Measurements from ENCODE around the gene ARAP2. TPM values are rescaled to one million over a fixed set of nuclear protein-coding genes. Genes with fewer than 3 reads are reported as not detected.

ARAP2 gene
- total and polyA plus RNA-seq, 5 donors from 2014 or later, result 10.2 to 92.2 (median 14.6) TPM

- Mint-ChIP-seq H3K4me1 (peaks cover 54 to 82% (median 73%) of the 10 kb centered on the region in 4 donors), H3K27me3 (no peaks in the 10 kb centered on the region), H3K27ac (peak overlapping the region in 1 of 3 donors; percentile 20), H3K9me3 (peaks cover 0 to 12% (median 4%) of the 10 kb centered on the region in 7 donors), H3K36me3 (peaks cover 56% of the 10 kb centered on the region), H3K4me3 (peak overlapping the region in 1 of 4 donors; percentile 22)
- Histone ChIP-seq H3K27me3 (ENCODE audit: control insufficient read depth, insufficient read depth, low read length) (no peaks in the 10 kb centered on the region), H3K4me1 (ENCODE audit: control insufficient read depth, insufficient read depth, low read length, poor library complexity, severe bottlenecking) (peaks cover 12% of the 10 kb centered on the region), H3K9me3 (ENCODE audit: control insufficient read depth in 2 of 2, low read length in 2 of 2) (no peaks in the 10 kb centered on the region), H3K4me3 (ENCODE audit: low read depth, low read length) (no peak overlapping the region), H3K36me3 (ENCODE audit: control insufficient read depth, insufficient read depth, low read length) (peaks cover 11% of the 10 kb centered on the region), H3K27ac (ENCODE audit: insufficient read depth, low read length, poor library complexity, severe bottlenecking) (no peak overlapping the region)
- ATAC-seq (ENCODE audit: low read depth in 2 of 2), result no peak
- DNase-seq, result no peak
Measured at GRCh38 chr4:36236159-36236558, 8.2 kb downstream of the ARAP2 start.

DNA sequence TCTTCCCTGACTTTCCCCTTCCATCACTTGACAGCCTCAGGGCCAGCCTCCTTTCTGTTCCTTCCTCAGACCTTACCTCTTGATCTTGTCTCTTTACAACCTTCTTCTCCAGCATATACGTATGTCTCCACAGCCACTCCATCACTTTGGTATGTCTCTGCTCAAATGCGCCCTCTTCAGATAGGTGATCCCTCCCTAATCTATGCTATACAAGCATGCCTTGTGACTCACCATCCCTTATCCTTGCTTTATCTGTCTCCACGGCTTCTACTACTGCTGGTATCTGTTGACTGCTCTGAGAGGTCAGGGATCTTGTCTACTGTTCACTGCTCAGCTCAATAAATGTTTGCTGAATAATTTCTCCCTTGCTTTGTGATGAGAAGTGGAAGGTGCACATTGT, 9.0 kb downstream of the ARAP2 start:
- Histone ChIP-seq H3K4me1 (ENCODE audit: control insufficient read depth, insufficient read depth, low read length, poor library complexity, severe bottlenecking) (peaks cover 5% of the 10 kb centered on the region), H3K27me3 (ENCODE audit: control insufficient read depth, insufficient read depth, low read length) (no peaks in the 10 kb centered on the region), H3K27ac (ENCODE audit: insufficient read depth, low read length, poor library complexity, severe bottlenecking) (no peak overlapping the region), H3K4me3 (ENCODE audit: low read depth, low read length) (no peak overlapping the region), H3K9me3 (ENCODE audit: control insufficient read depth in 2 of 2, low read length in 2 of 2) (no peaks in the 10 kb centered on the region), H3K36me3 (ENCODE audit: control insufficient read depth, insufficient read depth, low read length) (peaks cover 11% of the 10 kb centered on the region)
- H3K27me3 Mint-ChIP-seq, result no peaks in the 10 kb centered on the region
- peak overlapping the region in 1 of 3 donors; percentile 1 for H3K27ac Mint-ChIP-seq
- DNase-seq (no peak), ATAC-seq (ENCODE audit: low read depth in 2 of 2) (no peak)
- H3K36me3 Mint-ChIP-seq, result peaks cover 56% of the 10 kb centered on the region
- peaks cover 54 to 79% (median 70%) of the 10 kb centered on the region in 4 donors for H3K4me1 Mint-ChIP-seq
- peaks cover 0 to 12% (median 4%) of the 10 kb centered on the region in 7 donors for H3K9me3 Mint-ChIP-seq
- peak overlapping the region in 1 of 4 donors; percentile 39 for H3K4me3 Mint-ChIP-seq

- Mint-ChIP-seq H3K4me1 (peaks cover 54 to 76% (median 72%) of the 10 kb centered on the region in 4 donors), H3K36me3 (peaks cover 46% of the 10 kb centered on the region), H3K27ac (peak overlapping the region in 1 of 3 donors; percentile 15), H3K9me3 (peaks cover 0 to 12% (median 4%) of the 10 kb centered on the region in 7 donors), H3K4me3 (no peak overlapping the region), H3K27me3 (no peaks in the 10 kb centered on the region)
- Histone ChIP-seq H3K36me3 (ENCODE audit: control insufficient read depth, insufficient read depth, low read length) (peaks cover 12% of the 10 kb centered on the region), H3K27ac (ENCODE audit: insufficient read depth, low read length, poor library complexity, severe bottlenecking) (no peak overlapping the region), H3K4me1 (ENCODE audit: control insufficient read depth, insufficient read depth, low read length, poor library complexity, severe bottlenecking) (peaks cover 3% of the 10 kb centered on the region), H3K9me3 (ENCODE audit: control insufficient read depth in 2 of 2, low read length in 2 of 2) (no peaks in the 10 kb centered on the region), H3K4me3 (ENCODE audit: low read depth, low read length) (no peak overlapping the region), H3K27me3 (ENCODE audit: control insufficient read depth, insufficient read depth, low read length) (no peaks in the 10 kb centered on the region)
- DNase-seq, result no peak
- ATAC-seq (ENCODE audit: low read depth in 2 of 2), result no peak
Measured at GRCh38 chr4:36233567-36234266, 10.6 kb downstream of the ARAP2 start.

DNA sequence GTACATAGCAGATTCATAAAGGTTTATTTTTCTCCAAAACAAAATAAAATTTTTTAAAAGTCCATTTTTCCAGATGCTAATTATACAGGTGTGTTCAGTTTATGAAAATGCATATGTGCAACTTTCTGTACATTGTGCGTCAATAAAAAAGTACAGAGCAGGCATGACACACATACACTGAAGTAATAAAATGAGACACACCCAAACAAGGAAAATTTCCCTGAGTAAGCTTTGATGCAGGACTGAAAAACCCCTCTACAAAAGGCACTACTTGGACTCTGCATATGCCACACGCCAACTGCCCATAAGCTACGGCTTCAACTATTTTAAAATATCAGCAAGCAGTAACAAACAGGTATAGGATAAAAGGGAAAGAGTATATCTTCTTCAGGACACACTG, 13.8 kb downstream of the ARAP2 start:
- peaks cover 56 to 83% (median 75%) of the 10 kb centered on the region in 4 donors for H3K4me1 Mint-ChIP-seq
- H3K27ac Mint-ChIP-seq, result no peak overlapping the region
- H3K27me3 Mint-ChIP-seq, result no peaks in the 10 kb centered on the region
- ATAC-seq (ENCODE audit: low read depth in 2 of 2) (no peak), DNase-seq (no peak)
- Histone ChIP-seq H3K4me1 (ENCODE audit: control insufficient read depth, insufficient read depth, low read length, poor library complexity, severe bottlenecking) (peaks cover 22% of the 10 kb centered on the region), H3K36me3 (ENCODE audit: control insufficient read depth, insufficient read depth, low read length) (peaks cover 12% of the 10 kb centered on the region), H3K4me3 (ENCODE audit: low read depth, low read length) (no peak overlapping the region), H3K9me3 (ENCODE audit: control insufficient read depth in 2 of 2, low read length in 2 of 2) (no peaks in the 10 kb centered on the region), H3K27me3 (ENCODE audit: control insufficient read depth, insufficient read depth, low read length) (no peaks in the 10 kb centered on the region), H3K27ac (ENCODE audit: insufficient read depth, low read length, poor library complexity, severe bottlenecking) (no peak overlapping the region)
- H3K36me3 Mint-ChIP-seq, result peaks cover 28% of the 10 kb centered on the region
- peaks cover 0 to 8% (median 0%) of the 10 kb centered on the region in 7 donors for H3K9me3 Mint-ChIP-seq
- no peak overlapping the region for H3K4me3 Mint-ChIP-seq

DNA sequence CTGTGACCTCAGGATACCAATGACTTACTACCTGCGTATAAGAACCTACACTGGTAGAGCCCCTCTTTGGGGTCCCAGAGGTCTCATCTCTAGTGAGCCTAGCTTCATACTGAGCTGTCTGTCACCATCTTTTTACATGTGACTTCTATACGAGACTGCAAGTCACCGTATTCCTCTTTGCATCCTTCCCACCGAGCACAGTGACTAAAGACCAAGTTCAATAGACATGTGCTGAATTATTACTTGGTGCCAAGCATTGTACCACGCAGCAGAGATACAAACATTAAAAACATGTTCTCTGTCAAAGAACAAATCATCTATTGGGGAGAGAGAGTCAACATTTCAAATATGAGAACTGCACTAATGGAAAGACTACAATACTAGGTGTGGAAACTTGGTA, 16.4 kb downstream of the ARAP2 start:
- Mint-ChIP-seq H3K27me3 (no peaks in the 10 kb centered on the region), H3K4me3 (no peak overlapping the region), H3K9me3 (no peaks in the 10 kb centered on the region), H3K4me1 (peaks cover 45 to 77% (median 65%) of the 10 kb centered on the region in 4 donors), H3K36me3 (peaks cover 11% of the 10 kb centered on the region), H3K27ac (peak overlapping the region; percentile 6 to 94 (median 23))
- no peak overlapping the region for H3K4me3 ChIP-seq (ENCODE audit: low read depth, low read length)
- ATAC-seq (ENCODE audit: low read depth in 2 of 2), result no peak
- no peak for DNase-seq
- H3K27me3 ChIP-seq (ENCODE audit: control insufficient read depth, insufficient read depth, low read length), result no peaks in the 10 kb centered on the region
- H3K27ac ChIP-seq (ENCODE audit: insufficient read depth, low read length, poor library complexity, severe bottlenecking), result no peak overlapping the region
- H3K36me3 ChIP-seq (ENCODE audit: control insufficient read depth, insufficient read depth, low read length), result peaks cover 12% of the 10 kb centered on the region
- no peaks in the 10 kb centered on the region for H3K9me3 ChIP-seq (ENCODE audit: control insufficient read depth in 2 of 2, low read length in 2 of 2)
- peaks cover 34% of the 10 kb centered on the region for H3K4me1 ChIP-seq (ENCODE audit: control insufficient read depth, insufficient read depth, low read length, poor library complexity, severe bottlenecking)

DNA sequence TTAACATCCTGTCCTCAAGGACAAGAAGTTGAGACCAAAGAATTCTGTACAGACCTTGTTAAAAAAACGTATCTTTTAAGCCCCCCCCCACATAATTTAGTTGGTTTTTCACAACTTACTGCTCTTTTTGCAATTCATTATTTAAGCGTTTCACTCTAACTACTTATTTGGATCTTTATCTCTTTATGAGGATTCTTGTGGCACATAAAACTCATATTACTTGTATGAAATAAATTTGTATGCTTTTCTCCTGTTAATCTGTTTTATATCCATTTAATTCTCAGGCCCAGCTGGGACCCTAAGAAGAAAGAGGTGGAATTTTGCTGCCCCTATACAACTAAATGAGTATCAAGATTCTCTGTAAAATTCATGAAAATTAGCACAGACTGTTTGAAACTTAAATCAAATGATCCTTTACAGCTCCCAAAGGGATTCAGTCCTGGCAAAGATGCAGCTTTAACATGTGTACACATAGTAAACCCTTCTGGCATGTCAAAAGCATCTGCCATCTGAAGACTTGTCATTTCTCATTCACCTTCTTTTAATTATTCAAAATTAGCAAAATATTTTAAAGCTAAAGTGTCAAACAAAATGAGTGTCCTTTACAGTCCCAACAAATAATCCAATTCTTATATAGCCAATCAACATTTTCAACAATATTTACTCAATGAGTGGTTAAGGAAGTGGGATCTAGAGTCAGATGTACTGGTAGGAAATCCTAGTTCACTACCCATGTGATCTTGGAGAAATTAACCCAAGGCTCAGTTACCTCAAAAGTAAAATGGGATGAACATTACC, 17.7 kb downstream of the ARAP2 start:
- H3K27ac Mint-ChIP-seq, result peak overlapping the region in 2 of 3 donors; percentile 11 to 72
- peaks cover 47 to 78% (median 63%) of the 10 kb centered on the region in 4 donors for H3K4me1 Mint-ChIP-seq
- H3K36me3 Mint-ChIP-seq, result peaks cover 5% of the 10 kb centered on the region
- ATAC-seq (ENCODE audit: low read depth in 2 of 2), result no peak
- Histone ChIP-seq H3K36me3 (ENCODE audit: control insufficient read depth, insufficient read depth, low read length) (peaks cover 12% of the 10 kb centered on the region), H3K4me1 (ENCODE audit: control insufficient read depth, insufficient read depth, low read length, poor library complexity, severe bottlenecking) (peaks cover 44% of the 10 kb centered on the region), H3K4me3 (ENCODE audit: low read depth, low read length) (peak overlapping the region; percentile 23), H3K27ac (ENCODE audit: insufficient read depth, low read length, poor library complexity, severe bottlenecking) (no peak overlapping the region), H3K27me3 (ENCODE audit: control insufficient read depth, insufficient read depth, low read length) (no peaks in the 10 kb centered on the region), H3K9me3 (ENCODE audit: control insufficient read depth in 2 of 2, low read length in 2 of 2) (no peaks in the 10 kb centered on the region)
- no peaks in the 10 kb centered on the region for H3K27me3 Mint-ChIP-seq
- no peak for DNase-seq
- H3K4me3 Mint-ChIP-seq, result peak overlapping the region in 2 of 4 donors; percentile 2 to 43
- H3K9me3 Mint-ChIP-seq, result no peaks in the 10 kb centered on the region

DNA sequence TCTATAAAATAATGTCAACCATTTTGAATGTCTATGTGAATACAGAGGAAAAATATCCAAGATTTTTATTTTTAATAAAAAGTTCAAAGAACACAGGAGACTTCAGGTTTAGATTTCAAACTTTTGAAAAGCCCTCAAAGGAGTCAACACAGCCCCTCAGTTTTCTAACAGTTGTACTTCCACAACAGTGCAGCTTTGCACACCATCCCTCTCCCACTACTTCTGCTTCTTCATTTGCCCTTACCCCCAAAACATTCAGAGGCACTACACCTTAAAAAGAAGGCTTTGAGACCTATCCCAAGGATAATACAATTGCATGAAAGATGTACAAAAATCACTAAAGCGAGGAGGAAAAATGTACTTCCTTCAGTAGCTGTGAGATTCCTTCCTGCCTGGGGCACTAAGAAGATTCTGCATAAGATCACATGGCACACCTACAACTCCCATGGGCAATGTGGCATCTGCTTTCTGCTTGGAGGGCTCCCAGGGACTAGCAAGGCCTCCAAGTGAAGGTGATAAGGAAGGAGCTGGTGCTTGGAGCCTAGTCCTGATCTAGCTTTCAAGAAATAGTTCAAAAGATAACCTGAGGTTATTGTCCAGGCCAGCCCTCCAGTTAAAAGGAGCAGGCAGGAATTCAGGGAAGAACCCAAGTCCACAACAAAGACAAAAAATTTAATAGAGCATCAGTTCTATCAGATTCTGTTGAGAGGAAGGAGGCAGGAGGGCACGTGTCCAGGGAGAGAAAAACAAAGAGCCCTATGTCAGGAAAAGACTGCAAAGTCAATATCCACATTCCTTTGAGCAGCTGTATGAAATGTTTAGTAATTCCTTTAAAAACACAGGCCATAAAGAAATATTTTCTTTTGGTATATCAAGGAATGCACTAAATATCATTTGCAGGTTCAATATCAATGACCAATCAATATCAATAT, 19.1 kb downstream of the ARAP2 start:
- peak overlapping the region; percentile 15 to 69 (median 55) for H3K27ac Mint-ChIP-seq
- H3K4me3 ChIP-seq (ENCODE audit: low read depth, low read length), result no peak overlapping the region
- peaks cover 50 to 73% (median 61%) of the 10 kb centered on the region in 4 donors for H3K4me1 Mint-ChIP-seq
- no peaks in the 10 kb centered on the region for H3K9me3 ChIP-seq (ENCODE audit: control insufficient read depth in 2 of 2, low read length in 2 of 2)
- peak overlapping the region in 3 of 4 donors; percentile 58 to 71 (median 69) for H3K4me3 Mint-ChIP-seq
- H3K27me3 ChIP-seq (ENCODE audit: control insufficient read depth, insufficient read depth, low read length), result no peaks in the 10 kb centered on the region
- peaks cover 44% of the 10 kb centered on the region for H3K4me1 ChIP-seq (ENCODE audit: control insufficient read depth, insufficient read depth, low read length, poor library complexity, severe bottlenecking)
- DNase-seq (no peak), ATAC-seq (ENCODE audit: low read depth in 2 of 2) (no peak)
- no peak overlapping the region for H3K27ac ChIP-seq (ENCODE audit: insufficient read depth, low read length, poor library complexity, severe bottlenecking)
- H3K27me3 Mint-ChIP-seq, result no peaks in the 10 kb centered on the region
- no peaks in the 10 kb centered on the region for H3K9me3 Mint-ChIP-seq
- peaks cover 12% of the 10 kb centered on the region for H3K36me3 ChIP-seq (ENCODE audit: control insufficient read depth, insufficient read depth, low read length)
- peaks cover 5% of the 10 kb centered on the region for H3K36me3 Mint-ChIP-seq
